ENCODE results near the gene ZNHIT2. TPM values are rescaled to one million over a fixed set of nuclear protein-coding genes. Genes with fewer than 3 reads are reported as not detected.

ZNHIT2 gene
- total RNA-seq, result 8.0 and 11.4 TPM in 2 replicates

GRCh38 chr11:65117206-65118096 lies at the start of gene ZNHIT2:
Gene ZNHIT2, minus strand, starts transcription at chr11:65117701. Its CDS starts 48 bp downstream, at chr11:65117653.

DNA sequence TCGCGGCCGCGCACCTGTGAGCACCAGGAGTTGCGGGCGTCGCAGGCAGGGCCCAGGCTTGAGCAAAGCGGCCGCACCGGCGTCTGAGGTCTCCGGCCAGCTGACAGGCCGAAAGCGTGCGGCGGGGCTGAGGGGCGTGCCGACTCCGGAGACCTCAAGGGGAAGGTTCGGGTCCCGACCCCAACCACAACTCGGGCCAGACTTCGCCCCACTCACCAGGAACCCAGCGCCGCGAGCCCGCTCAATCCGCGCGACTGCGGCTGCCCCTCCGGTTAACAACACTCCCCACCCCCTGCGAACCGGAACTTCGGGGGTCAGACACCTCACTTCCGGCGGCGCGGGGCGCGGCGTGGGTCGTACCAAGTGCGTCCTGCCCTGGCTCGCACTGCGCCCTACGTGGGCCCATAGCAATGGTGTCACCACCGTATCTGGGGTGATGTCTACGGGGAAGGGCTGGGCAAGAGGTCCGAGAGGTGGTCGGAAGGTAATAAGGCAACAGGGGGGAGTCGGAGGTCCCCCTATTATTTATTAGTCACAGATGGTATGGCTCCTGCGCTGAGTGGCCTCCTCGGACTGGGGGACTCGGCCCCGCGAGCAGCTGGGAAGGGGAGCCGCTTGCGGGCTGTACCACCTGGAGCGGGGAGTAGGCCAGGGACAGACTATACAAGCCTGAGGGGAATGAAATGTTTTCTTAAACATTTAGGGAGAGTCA lies 16.9 kb upstream of the ZNHIT2 start, which contains the start of gene SYVN1:
SYVN1 (minus strand) TSS at position 280 of the 712 bp plus-strand sequence. CDS start 918 bp downstream, outside the sequence.

GRCh38 chr11:65121865-65122696 lies 4.6 kb upstream of the ZNHIT2 start, which contains the start of the genes FAU and MRPL49:
Gene FAU, minus strand, starts transcription at chr11:65122134. Its CDS starts 321 bp downstream, at chr11:65121813.
Gene MRPL49, plus strand, starts transcription at chr11:65122321. Its CDS starts 26 bp downstream, at chr11:65122347.

GRCh38 chr11:65111744-65112545 lies 5.6 kb downstream of the ZNHIT2 start, which contains the start of gene TM7SF2:
Gene TM7SF2, plus strand, starts transcription at chr11:65111872. Its CDS starts 144 bp downstream, at chr11:65112016.

GRCh38 chr11:65095974-65096806 lies 21.3 kb downstream of the ZNHIT2 start, which contains the start of gene VPS51:
Gene VPS51, plus strand, starts transcription at chr11:65096214. Its CDS starts 37 bp downstream, at chr11:65096251.

GRCh38 chr11:65083834-65084597 lies 33.5 kb downstream of the ZNHIT2 start, which contains the start of the genes CDCA5 and ZFPL1:
Gene CDCA5, minus strand, starts transcription at chr11:65084040. Its CDS starts 62 bp downstream, at chr11:65083978.
Gene ZFPL1, plus strand, starts transcription at chr11:65084222. Its CDS starts 477 bp downstream, at chr11:65084699.

Small RNA genes within 50 kb of the gene (small RNA-seq; reads per million reads assigned to genes)
- gene HIGD1AP10 (not detected), gene PDCL2P2 (not detected), gene RNU2-23P (13.3 reads per million, percentile 96 among the genes with 10 or more reads in this experiment)

Other genes with a start within 250 kb of the ZNHIT2 start
- gene EHD1, start 239.1 kb downstream of the ZNHIT2 start, total RNA-seq, result 97.7 and 129 TPM in 2 replicates
- 19.1 and 19.3 TPM in 2 replicates for gene ATG2A, start 200.5 kb downstream of the ZNHIT2 start, total RNA-seq
- gene PPP2R5B, start 193.0 kb downstream of the ZNHIT2 start, total RNA-seq, result 10.8 and 12.4 TPM in 2 replicates
- not detected in 2 replicates for gene GPHA2, start 181.8 kb downstream of the ZNHIT2 start, total RNA-seq
- not detected in 2 replicates for gene MAJIN, start 145.6 kb downstream of the ZNHIT2 start, total RNA-seq
- 0.38 and 0.98 TPM in 2 replicates for gene BATF2, start 120.7 kb downstream of the ZNHIT2 start, total RNA-seq
- gene ARL2, start 103.5 kb downstream of the ZNHIT2 start, total RNA-seq, result 97.8 and 115 TPM in 2 replicates
- gene SNX15, start 90.3 kb downstream of the ZNHIT2 start, total RNA-seq, result 11.4 and 13.7 TPM in 2 replicates
- 9.3 and 12.4 TPM in 2 replicates for gene SAC3D1, start 76.5 kb downstream of the ZNHIT2 start, total RNA-seq
- 5.5 and 7.2 TPM in 2 replicates for gene NAALADL1, start 59.1 kb downstream of the ZNHIT2 start, total RNA-seq
- 9.5 and 15.1 TPM in 2 replicates for gene CDCA5, start 33.7 kb downstream of the ZNHIT2 start, total RNA-seq
- 39.3 and 45.1 TPM in 2 replicates for gene ZFPL1, start 33.5 kb downstream of the ZNHIT2 start, total RNA-seq
- 204 and 261 TPM in 2 replicates for gene VPS51, start 21.5 kb downstream of the ZNHIT2 start, total RNA-seq
- gene TM7SF2, start 5.8 kb downstream of the ZNHIT2 start, total RNA-seq, result 16.9 and 20.6 TPM in 2 replicates
- 163 and 171 TPM in 2 replicates for gene FAU, start 4.4 kb upstream of the ZNHIT2 start, total RNA-seq
- gene MRPL49, start 4.6 kb upstream of the ZNHIT2 start, total RNA-seq, result 54.5 and 58.6 TPM in 2 replicates
- gene SYVN1, start 16.8 kb upstream of the ZNHIT2 start, total RNA-seq, result 9.8 and 21.8 TPM in 2 replicates
- not detected in 2 replicates for gene SPDYC, start 52.5 kb upstream of the ZNHIT2 start, total RNA-seq
- gene CAPN1, start 64.2 kb upstream of the ZNHIT2 start, total RNA-seq, result 173 and 196 TPM in 2 replicates
- 11.3 and 13.4 TPM in 2 replicates for gene POLA2, start 144.3 kb upstream of the ZNHIT2 start, total RNA-seq
- gene CDC42EP2, start 197.2 kb upstream of the ZNHIT2 start, total RNA-seq, result 30.0 and 31.0 TPM in 2 replicates
- gene DPF2, start 216.2 kb upstream of the ZNHIT2 start, total RNA-seq, result 56.8 and 57.1 TPM in 2 replicates
- gene TIGD3, start 237.1 kb upstream of the ZNHIT2 start, total RNA-seq, result 0.29 and 0.33 TPM in 2 replicates

Measured in vein endothelial cell (primary cell).